HuH-7 (cell line): ENCODE measurements around the gene DYRK3.
"Not testable (repeated sequence)": the region's sequence is repeated elsewhere in the genome, so short reads cannot be mapped to it uniquely, and the experiment has no call there.

Source experiments
- DNase-seq: peaks from one replicate; pipeline ENCODE4 v3.0.0; 2011; ENCODE audit warnings: low spot score

DYRK3 gene

GRCh38 chr1:206631085-206631509, 4.2 kb upstream of the DYRK3 start:
- DNase-seq: peak; percentile 75

DNA sequence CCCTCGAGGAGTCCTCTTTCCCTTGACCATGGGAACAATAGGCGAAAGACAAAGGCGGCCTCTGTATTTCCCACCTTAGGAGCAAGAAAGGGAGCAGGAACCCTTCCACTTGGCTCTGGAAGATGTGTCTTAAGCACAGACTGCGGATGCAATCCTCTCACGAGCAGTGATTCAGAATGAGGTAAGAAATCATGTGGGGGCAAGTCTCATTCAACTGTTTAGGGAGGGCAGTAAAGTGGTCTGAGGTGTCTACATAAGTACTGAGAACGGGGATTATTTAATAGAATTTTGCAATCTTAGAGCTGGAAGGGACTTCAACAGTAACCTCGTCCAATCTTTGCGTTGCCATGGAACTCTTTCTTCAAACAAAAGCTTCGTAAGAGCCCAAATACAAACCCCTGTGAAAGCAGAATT, 1.6 kb upstream of the DYRK3 start:
- no peak for DNase-seq

- peak; percentile 54 for DNase-seq
Observed at GRCh38 chr1:206634365-206635079, 814 bp upstream of the DYRK3 start.

- no peak for DNase-seq
Observed at GRCh38 chr1:206635978-206636345, 626 bp downstream of the DYRK3 start.

- no peak for DNase-seq
Observed at GRCh38 chr1:206636671-206637070, 1.3 kb downstream of the DYRK3 start.

GRCh38 chr1:206637605-206638004, 2.3 kb downstream of the DYRK3 start:
- DNase-seq: no peak

DNA sequence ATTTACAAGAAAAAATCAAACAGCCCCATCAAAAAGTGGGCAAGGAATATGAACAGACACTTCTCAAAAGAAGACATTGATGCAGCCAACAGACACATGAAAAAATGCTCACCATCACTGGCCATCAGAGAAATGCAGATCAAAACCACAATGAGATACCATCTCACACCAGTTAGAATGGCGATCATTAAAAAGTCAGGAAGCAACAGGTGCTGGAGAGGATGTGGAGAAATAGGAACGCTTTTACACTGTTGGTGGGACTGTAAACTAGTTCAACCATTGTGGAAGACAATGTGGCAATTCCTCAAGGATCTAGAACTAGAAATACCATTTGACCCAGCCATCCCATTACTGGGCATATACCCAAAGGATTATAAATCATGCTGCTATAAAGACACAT, 6.7 kb downstream of the DYRK3 start:
- not testable (repeated sequence) for DNase-seq

GRCh38 chr1:206643118-206643698, 7.9 kb downstream of the DYRK3 start:
- no peak for DNase-seq

- no peak for DNase-seq
Observed at GRCh38 chr1:206646504-206646903, 11.2 kb downstream of the DYRK3 start.

- DNase-seq: no peak
Observed at GRCh38 chr1:206647224-206647623, 11.9 kb downstream of the DYRK3 start.

- DNase-seq: no peak
Observed at GRCh38 chr1:206649261-206649921, 14.1 kb downstream of the DYRK3 start.

DNA sequence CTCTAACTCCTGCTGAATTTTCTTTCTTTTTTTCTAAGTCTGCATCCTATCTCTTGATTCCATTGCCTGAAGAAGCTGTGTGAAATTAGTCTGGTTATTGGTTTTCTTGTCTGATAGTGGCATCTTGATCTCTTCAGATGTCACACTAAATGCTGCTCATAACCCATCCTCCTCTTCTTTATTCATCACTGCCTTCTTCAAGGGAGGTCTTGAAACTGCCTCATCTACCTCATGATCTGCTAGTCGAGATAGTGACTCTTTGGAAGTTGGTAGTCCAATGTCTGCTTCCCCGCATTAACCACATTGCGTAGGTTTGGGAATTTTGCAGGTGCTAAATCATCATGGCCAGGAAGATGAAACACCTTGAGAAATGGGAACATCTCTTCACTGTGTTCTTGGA, 15.7 kb downstream of the DYRK3 start:
- no peak for DNase-seq

DNA sequence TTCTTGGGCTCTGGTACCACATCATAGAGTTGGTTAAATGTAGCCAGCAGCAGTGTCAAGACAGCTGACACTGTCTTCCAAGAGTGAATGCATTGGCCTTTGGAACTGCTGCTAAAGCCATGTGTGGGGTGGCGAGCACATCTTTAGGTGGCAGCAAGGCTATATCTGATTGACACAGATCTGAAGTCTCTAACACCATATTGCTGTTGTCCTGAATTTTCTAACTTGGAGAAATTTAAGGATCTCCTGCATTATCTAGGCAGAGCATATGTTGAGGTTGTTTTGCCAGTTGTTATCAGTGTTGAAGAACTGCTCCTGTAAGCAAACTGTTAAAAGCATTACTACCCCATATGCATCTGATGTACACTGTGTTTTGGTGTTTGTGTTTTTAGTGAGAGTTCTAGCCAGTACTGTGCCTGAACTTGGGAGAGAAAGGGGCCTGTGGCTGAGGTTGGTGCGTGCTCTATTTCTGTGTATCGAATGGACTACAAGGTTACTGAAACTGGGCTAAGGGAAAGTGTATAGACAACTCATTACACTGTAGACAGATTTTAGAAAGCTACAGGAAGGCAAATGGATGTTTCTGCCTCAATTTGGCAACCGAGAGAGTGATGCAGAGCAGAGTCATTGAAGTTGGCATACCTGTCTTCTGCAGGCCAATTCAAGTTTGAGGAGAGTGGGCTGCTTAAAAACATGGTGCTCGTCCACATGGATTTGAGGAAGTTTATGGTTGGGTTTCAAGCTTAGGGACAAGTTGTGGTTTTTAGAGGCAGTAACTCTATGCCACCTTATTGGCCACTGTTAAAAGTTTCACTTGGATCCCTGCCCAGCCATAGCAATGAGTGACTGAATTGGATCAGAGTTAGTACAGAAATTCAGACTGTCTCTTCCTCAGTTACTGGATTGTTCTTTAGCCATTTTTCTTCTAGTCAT, 16.9 kb downstream of the DYRK3 start:
- DNase-seq: no peak

DNA sequence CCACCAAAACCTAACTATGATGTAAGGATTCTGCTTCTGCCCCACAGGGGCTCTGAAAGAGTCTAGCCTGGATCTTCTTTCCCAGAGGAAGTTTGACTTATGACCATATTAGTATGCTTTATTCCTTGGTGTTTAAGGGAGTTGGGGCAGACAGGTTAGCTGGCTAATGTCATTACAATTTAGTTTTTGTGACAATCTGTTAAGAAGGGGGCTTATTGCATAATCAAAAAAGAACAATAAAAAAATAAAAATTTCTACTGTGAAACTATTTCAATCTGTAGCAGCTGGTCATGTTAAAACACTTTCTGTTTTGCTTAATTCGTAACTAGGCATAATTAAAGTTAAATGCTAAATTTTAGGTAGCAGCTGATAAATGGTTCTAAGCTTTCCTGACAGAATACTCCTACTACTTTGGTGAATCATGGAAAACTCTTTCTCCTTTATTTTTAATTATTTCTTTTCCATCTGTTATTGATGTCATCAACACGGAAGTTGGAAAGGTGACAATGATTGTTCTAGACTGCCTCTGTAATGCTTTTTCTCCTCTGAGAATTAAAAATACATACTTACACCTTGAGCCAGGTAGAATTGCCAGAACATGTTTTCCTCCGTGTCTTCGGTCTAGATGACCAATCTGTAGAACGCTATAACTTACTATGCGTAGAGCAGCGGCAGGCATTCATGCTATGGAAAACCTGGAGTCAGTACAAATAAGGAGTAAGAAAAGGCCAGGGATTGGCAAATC, 18.6 kb downstream of the DYRK3 start:
- DNase-seq: no peak

DNA sequence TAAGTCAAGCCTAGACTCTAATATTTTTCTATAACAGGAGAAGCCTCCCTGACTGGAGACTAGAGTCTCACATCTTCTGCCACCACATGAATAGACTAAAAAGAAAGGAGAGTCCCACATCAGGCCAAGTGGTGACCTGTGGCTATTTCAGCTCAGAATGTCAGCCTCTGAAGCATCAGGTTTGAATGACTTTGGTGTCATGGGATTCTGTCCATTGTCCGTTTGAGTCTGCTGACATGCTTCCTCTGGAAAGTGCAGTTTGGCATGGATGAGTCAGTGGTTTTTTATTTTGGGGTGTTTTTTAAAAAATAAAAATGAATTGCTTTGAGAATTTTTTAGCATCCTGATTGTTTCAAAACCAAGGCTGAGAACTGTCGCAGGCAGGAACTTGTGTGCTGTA, 19.5 kb downstream of the DYRK3 start:
- DNase-seq: no peak

GRCh38 chr1:206655471-206655882, 20.1 kb downstream of the DYRK3 start:
- DNase-seq: no peak

- DNase-seq: no peak
Observed at GRCh38 chr1:206656936-206657335, 21.6 kb downstream of the DYRK3 start.

DNA sequence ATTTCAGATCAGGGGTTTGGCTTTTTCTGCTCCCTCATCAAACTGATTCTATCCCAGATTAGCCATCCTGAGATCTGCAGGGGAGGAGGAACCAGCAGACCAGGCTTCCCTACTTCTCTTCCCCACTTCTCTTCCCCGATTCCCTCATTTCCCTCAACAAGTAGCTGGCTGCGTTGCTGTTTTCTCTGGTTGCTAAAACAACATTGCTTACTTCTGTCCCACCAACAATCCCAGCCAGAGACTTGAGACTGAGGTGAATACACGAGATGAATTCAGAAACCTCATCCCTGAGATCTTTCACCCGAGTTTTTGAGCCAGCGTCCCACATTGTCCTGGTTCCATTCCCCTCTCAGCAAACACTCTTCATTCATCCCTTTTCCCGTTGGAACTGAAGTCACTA, 22.4 kb downstream of the DYRK3 start:
- DNase-seq: no peak

DNA sequence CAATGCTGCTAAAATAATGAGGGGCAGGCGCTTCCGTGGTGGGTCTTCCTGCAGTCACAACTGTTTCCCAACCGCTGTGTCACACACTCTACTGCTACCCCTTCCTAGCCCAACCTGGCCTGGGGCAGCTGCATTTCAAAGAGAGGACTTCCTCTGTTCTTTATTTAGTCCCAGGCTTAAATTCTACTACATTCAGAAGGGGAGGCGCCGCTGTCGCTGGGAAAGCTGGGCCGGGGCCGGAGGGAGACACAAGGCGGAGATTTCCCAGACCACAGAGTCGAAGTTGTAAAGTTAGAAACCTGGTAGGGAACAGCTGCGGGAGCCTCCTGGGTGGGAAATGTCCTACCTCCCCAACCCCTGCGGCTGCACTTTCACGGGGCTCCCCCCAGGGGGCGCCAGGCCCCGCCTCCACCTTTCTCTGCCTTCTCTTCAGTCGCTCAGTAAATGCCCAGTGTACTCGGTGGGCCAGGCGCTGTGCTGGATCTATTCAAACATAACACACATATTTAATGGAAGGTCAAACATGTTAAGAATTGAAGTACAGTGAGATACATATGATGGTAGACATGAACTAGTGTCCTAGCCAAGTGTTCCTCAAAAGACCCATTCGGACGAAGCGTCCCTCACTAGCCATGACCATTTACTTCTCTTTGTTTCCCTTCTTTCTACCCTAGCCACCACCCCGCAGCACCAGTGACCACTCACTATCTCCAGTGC, 23.1 kb downstream of the DYRK3 start:
- peak; percentile 43 for DNase-seq

GRCh38 chr1:206658981-206659273, 23.6 kb downstream of the DYRK3 start:
- no peak for DNase-seq

DNA sequence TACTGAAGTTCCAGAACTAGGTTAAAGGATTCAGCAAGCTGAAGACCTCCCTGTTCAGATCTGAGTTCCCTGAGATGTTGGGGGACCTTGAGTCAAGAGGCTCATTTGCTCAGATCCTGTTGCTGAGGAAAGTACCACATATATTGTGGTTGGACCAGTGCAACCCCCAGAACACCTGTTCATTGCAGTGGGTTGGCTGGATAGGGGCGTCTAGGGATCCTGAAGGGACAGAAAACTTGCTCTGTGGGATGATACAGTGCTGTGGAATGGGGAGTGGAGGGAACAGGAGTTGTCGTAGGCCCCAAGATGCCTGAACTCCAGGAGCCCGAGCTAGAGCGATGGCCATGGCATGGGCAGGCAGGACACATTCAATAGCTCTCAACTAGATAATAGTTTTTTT, 24.8 kb downstream of the DYRK3 start:
- DNase-seq: no peak
